ENCODE results near the gene RSRC1.
"Not testable (repeated sequence)": the region's sequence is repeated elsewhere in the genome, so short reads cannot be mapped to it uniquely, and the experiment has no call there.

Gene RSRC1

GRCh38 chr3:158540066-158540465 is 430.2 kb downstream of the RSRC1 start:
- no peak for DNase-seq

- DNase-seq, result no peak
These were observed 438.8 kb downstream of the RSRC1 start for GRCh38 chr3:158548691-158549090.

GRCh38 chr3:158549938-158550337 is 440.0 kb downstream of the RSRC1 start:
- not testable (repeated sequence) for DNase-seq

DNA sequence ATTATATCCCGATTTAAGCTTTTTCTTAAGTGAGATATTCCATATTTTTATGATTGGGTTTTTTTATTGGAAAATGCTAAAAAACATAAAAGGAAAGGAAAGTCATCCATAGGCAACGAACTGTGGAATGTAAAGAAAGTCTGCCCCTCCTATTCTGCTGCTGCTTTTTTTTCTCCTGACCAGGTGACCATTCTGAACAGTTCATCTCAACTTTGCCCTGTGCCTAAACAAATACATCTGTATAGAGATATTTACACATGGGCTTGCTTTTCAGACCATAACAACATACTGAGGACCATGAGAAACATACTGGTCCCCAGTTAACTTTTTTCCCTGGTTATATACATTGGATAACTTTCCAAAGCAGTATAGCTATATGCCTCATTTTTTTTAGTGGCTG is 442.2 kb downstream of the RSRC1 start:
- DNase-seq, result no peak

GRCh38 chr3:158559504-158559903 is 449.6 kb downstream of the RSRC1 start:
- DNase-seq, result no peak

- DNase-seq, result no peak
These were observed 451.1 kb downstream of the RSRC1 start for GRCh38 chr3:158560979-158561378.

- no peak for DNase-seq
These were observed 452.8 kb downstream of the RSRC1 start for GRCh38 chr3:158562674-158563073.

- no peak for DNase-seq
These were observed 453.2 kb downstream of the RSRC1 start for GRCh38 chr3:158563076-158563475.

DNA sequence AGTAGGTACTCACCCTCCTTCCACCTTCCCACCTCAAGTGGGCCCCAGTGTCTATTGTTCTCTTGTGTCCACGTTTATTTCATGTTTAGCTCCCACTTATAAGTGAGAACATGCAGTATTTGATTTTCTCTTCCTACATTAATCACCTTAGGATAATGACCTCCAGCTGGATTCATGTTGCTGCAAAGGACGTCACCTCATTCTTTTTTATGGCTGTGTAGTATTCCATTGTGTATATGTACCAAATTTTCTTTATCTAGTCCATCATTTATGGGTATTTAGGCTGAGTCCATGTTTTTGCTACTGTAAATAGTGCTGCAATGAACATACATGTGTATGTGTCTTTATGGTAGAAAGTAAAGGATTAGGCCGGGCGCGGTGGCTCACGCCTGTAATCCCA is 455.2 kb downstream of the RSRC1 start:
- DNase-seq, result no peak

DNA sequence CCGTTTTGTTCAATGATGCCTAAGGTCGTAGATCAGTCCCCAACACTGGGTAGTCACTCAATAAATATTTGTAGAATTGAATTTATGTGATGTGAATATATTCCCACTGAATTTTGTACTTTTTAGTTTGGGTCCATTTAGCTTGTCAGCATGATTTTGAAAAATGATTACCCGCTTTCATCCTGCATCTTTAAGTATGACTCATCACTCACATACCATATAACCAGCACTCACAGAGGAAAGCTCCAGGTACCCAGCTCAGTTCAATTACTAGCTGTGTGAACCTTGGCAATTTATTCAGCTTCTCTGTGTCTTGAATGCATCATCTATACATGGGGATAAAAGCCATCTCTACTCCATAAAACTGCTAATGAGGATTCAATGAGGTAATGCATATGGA is 458.9 kb downstream of the RSRC1 start:
- no peak for DNase-seq

GRCh38 chr3:158569794-158570193 is 459.9 kb downstream of the RSRC1 start:
- no peak for DNase-seq

GRCh38 chr3:158570999-158571702 is 461.3 kb downstream of the RSRC1 start, which contains the start of gene MLF1:
TSS of gene MLF1 (plus strand) at chr3:158571194. CDS start at chr3:158571301, 107 bp downstream.
- DNase-seq, result peak; percentile 89

- DNase-seq, result no peak
These were observed 462.3 kb downstream of the RSRC1 start for GRCh38 chr3:158571969-158572765.

DNA sequence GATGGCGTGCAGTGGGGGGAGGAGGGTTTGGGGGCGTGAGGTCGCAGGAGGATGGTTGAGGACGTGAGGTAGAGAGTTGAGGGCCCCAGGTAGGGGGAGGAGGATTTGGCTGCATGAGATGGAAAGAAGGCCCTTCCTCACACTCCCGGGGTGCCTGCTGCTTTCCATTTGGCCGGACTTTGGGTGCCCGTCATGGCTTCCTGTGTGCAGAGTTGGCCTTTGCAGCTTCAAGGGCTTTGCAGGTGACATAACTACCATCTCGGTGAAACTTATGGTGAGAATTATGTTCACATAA is 462.8 kb downstream of the RSRC1 start:
- DNase-seq, result no peak

GRCh38 chr3:158573714-158574113 is 463.8 kb downstream of the RSRC1 start:
- DNase-seq, result no peak

DNA sequence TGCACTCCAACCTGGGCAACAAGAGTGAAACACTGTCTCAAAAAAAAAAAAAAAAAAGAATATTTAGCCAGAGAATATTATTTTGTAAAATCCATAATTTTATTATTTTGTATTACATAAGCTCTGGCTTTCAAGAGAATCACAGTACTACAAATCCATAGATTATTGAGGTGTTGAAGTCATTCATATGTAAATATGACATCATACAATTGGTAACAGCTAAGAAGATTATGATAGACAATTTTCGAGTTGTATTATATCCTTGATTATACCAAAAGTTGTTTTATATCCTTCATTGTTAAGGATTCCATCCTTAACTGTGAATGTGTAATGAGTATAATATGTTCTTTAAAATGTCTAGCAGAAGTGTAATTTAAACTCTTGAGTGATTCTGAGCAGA is 464.8 kb downstream of the RSRC1 start:
- no peak for DNase-seq

DNA sequence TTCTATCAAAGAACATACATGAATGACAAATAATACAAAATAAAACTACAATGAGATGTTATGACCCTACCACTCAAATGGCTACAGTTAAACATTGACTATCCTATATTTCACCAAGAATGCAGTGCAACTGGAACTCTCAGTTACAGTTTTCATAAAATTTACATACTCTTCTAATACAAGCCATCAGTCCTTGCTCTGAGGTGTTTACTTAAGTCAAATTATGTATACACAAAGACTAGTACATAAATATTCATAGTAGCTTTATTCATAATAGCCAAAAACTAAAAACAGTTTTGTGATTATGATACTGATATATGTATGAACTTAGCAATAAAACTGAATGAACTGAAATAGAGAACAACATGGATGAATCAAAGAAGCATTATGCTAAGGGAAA is 480.3 kb downstream of the RSRC1 start:
- DNase-seq, result no peak

Measured in NCI-H1092 (cell line).